Measurements from ENCODE around the gene MTHFD1L.

GRCh38 chr6:150898399-150899170 is 33.1 kb downstream of the MTHFD1L start:
- TF ChIP-seq CTCF (conservative IDR thresholded peaks at IDR 0.05) (no peak), ZFX (IDR thresholded peaks at IDR 0.05) (no peak)

Data from C4-2B (cell line).